HCT116 (cell line): ENCODE data around the gene SEMA5A. TPM values are rescaled to one million over a fixed set of nuclear protein-coding genes. Genes with fewer than 3 reads are reported as not detected.

Source experiments
- ATAC-seq: fragments of 200-7000 bp; cut with Tn5 transposase; 2 replicates; pipeline ENCODE4 v1.9.1; 2020; ENCODE audit warnings: mild to moderate bottlenecking, moderate library complexity
- BruUV-seq: library from RNA; stranded (reverse); fragments of 400-500 nt; replicated peaks from 2 replicates; lab custom pipeline; 2021; lab: Mats Ljungman, UMichigan
- CTCF ChIA-PET: fragments of 300-600 bp; sonication (Branson Sonifier 250); formaldehyde crosslinking; loops from one replicate; lab custom pipeline; 2021; ENCODE audit warnings: antibody characterized with exemption; lab: Charles Lee
- POLR2A ChIA-PET: fragments of 300-600, 350-600 bp; sonication (Branson Sonifier 250); formaldehyde crosslinking; loops from one replicate; lab custom pipeline; 2021; ENCODE audit warnings: antibody characterized with exemption; lab: Charles Lee
- RAD21 ChIA-PET, 2 experiments: fragments of 300-600 bp; sonication (Branson Sonifier 250); formaldehyde crosslinking; loops; one replicate each; lab custom pipeline; 2023; ENCODE audit warnings: low total read pairs in 2 of 2; ENCODE audit not compliant: uncharacterized antibody in 2 of 2, unreplicated experiment in 2 of 2, low non-redundant PET in 1 of 2; lab: Charles Lee
- DNase-seq: peaks from one replicate; pipeline ENCODE4 v3.0.0-alpha.2; 2010; ENCODE audit warnings: low read depth, low spot score
- H2AFZ ChIP-seq: fragments of 200-600 bp; shearing (Covaris generic), sonication (generic); 2 replicates; pipeline ENCODE4 v1.6.1; 2017; ENCODE audit warnings: low read depth, mixed run types, mixed read lengths, antibody characterized with exemption, low read length; ENCODE audit not compliant: poor library complexity, severe bottlenecking
- H3K27ac ChIP-seq: 2 replicates; pipeline ENCODE4 v1.5.1; 2012; ENCODE audit warnings: low read depth, low read length
- H3K27me3 ChIP-seq: fragments of 200-600 bp; sonication (generic); 2 replicates; pipeline ENCODE4 v1.6.1; 2016; ENCODE audit warnings: mixed run types, low read length, mixed read lengths; ENCODE audit not compliant: insufficient read depth
- H3K36me3 ChIP-seq, 2 experiments: fragments of 200-500 bp in 1 of 2; fragments of 200-600 bp in 1 of 2; sonication (Bioruptor generic) in 1 of 2; sonication (generic) in 1 of 2; 2 replicates each; pipeline versions ENCODE4 v1.5.1 to v1.6.1; 2014 to 2016; ENCODE audit warnings: low read length in 2 of 2, inconsistent platforms in 1 of 2, mixed read lengths in 1 of 2, mixed run types in 1 of 2; ENCODE audit not compliant: insufficient read depth in 2 of 2, control insufficient read depth in 1 of 2
- H3K4me1 ChIP-seq, 2 experiments: fragments of 200-600 bp in 1 of 2; sonication (generic) in 1 of 2; 2 replicates each; pipeline versions ENCODE4 v1.5.1 to v1.6.1; 2012 to 2017; ENCODE audit warnings: low read length in 2 of 2, inconsistent platforms in 1 of 2, mild to moderate bottlenecking in 1 of 2, mixed read lengths in 1 of 2, mixed run types in 1 of 2, moderate library complexity in 1 of 2; ENCODE audit not compliant: insufficient read depth in 2 of 2, control insufficient read depth in 1 of 2
- H3K4me2 ChIP-seq: fragments of 200-600 bp; sonication (generic); 2 replicates; pipeline ENCODE4 v1.6.1; 2017; ENCODE audit warnings: mixed run types, low read length, mixed read lengths
- H3K4me3 ChIP-seq, 2 experiments: fragments of 200-600 bp in 1 of 2; sonication (generic) in 1 of 2; replicated peaks in 1 of 2; 2 replicates each; pipeline ENCODE4 v1.5.1; 2011 to 2016; ENCODE audit warnings: low read length in 2 of 2, control low read depth in 1 of 2, low read depth in 1 of 2, mild to moderate bottlenecking in 1 of 2, mixed read lengths in 1 of 2, mixed run types in 1 of 2
- H3K79me2 ChIP-seq: fragments of 200-600 bp; sonication (generic); 2 replicates; pipeline ENCODE4 v1.6.1; 2017; ENCODE audit warnings: mild to moderate bottlenecking, mixed run types, low read length, moderate library complexity, mixed read lengths; ENCODE audit not compliant: insufficient read depth
- H3K9ac ChIP-seq: fragments of 200-600 bp; sonication (generic); 2 replicates; pipeline ENCODE4 v1.6.1; 2016; ENCODE audit warnings: low read length, mixed read lengths
- H3K9me2 ChIP-seq: fragments of 200-600 bp; sonication (generic), shearing (Covaris generic); 2 replicates; pipeline ENCODE4 v1.6.1; 2017; ENCODE audit warnings: mixed run types, mild to moderate bottlenecking, moderate library complexity; ENCODE audit not compliant: insufficient read depth
- H3K9me3 ChIP-seq, 2 experiments: fragments of 200-500 bp in 1 of 2; fragments of 200-600 bp in 1 of 2; sonication (Bioruptor generic) in 1 of 2; sonication (generic) in 1 of 2; 2 replicates each; pipeline ENCODE4 v1.6.1; 2014 to 2017; ENCODE audit warnings: low read length in 2 of 2, mixed read lengths in 2 of 2, inconsistent platforms in 1 of 2, low read depth in 1 of 2, mild to moderate bottlenecking in 1 of 2, mixed run types in 1 of 2, moderate library complexity in 1 of 2; ENCODE audit not compliant: control insufficient read depth in 1 of 2, insufficient read depth in 1 of 2
- H4K20me1 ChIP-seq: fragments of 200-600 bp; sonication (generic), shearing (Covaris generic); 2 replicates; pipeline ENCODE4 v1.6.1; 2017; ENCODE audit warnings: mixed run types, mild to moderate bottlenecking, moderate library complexity; ENCODE audit not compliant: insufficient read depth
- CBX3 ChIP-seq: IDR thresholded peaks from 2 replicates; pipeline ENCODE4 v1.6.1; 2012; ENCODE audit warnings: low read depth
- EGR1 ChIP-seq: IDR thresholded peaks from 2 replicates; pipeline ENCODE4 v1.6.1; 2012; ENCODE audit warnings: low read depth
- ELF1 ChIP-seq: IDR thresholded peaks from 2 replicates; pipeline ENCODE4 v1.6.1; 2012; ENCODE audit warnings: low read depth, borderline replicate concordance
- EZH2 ChIP-seq: fragments of 200-600 bp; sonication (generic); IDR thresholded peaks from 2 replicates; pipeline ENCODE4 v1.6.1; 2017; ENCODE audit warnings: antibody characterized with exemption, mixed run types
- JUND ChIP-seq: IDR thresholded peaks from 2 replicates; pipeline ENCODE4 v1.6.1; 2012
- REST ChIP-seq: IDR thresholded peaks from 2 replicates; pipeline ENCODE4 v1.6.1; 2012; ENCODE audit warnings: low read depth
- intact Hi-C: fragments of 100-400 bp; cut with micrococcal nuclease; formaldehyde crosslinking; loops from 2 replicates; pipeline ENCODE4 v1.10.0; 2022
- total RNA-seq: library from RNA; stranded (reverse); gene quantifications from one replicate; pipeline ENCODE4 v1.2.1, GENCODE V29; 2021; ENCODE audit not compliant: unreplicated experiment

Gene SEMA5A
- total RNA-seq, 1 experiment from 2014 or later: 0.02 TPM

GRCh38 chr5:9376363-9377117, 169.3 kb downstream of the SEMA5A start:
- Histone ChIP-seq H3K9me2 (no peaks in the 10 kb centered on the region), H3K4me2 (no peak overlapping the region), H3K4me1 (no peaks in the 10 kb centered on the region), H2AFZ (no peak overlapping the region), H3K4me3 (no peak overlapping the region), H3K9ac (no peak overlapping the region), H3K79me2 (no peaks in the 10 kb centered on the region), H3K27me3 (no peaks in the 10 kb centered on the region), H3K9me3 (peaks cover 17 to 18% of the 10 kb centered on the region in 2 experiments; a peak in 2 of 4 replicates), H3K27ac (no peak overlapping the region), H3K36me3 (no peaks in the 10 kb centered on the region), H4K20me1 (no peaks in the 10 kb centered on the region)
- ATAC-seq (no peak), DNase-seq (no peak)
- BruUV-seq: no TSS peak
- TF ChIP-seq EZH2 (no peak), EGR1 (no peak), REST (no peak), ELF1 (no peak)
- POLR2A ChIA-PET: no interaction called here
- CTCF ChIA-PET: no interaction called here
- RAD21 ChIA-PET: no interaction called here
- intact Hi-C loops: no loop called here

- Histone ChIP-seq H3K79me2 (no peaks in the 10 kb centered on the region), H3K4me1 (no peaks in the 10 kb centered on the region), H3K9ac (no peak overlapping the region)
- intact Hi-C loops: no loop called here
- CTCF ChIA-PET: no interaction called here
- TF ChIP-seq CBX3 (no peak), JUND (no peak)
- TF ChIP-seq, all 23 proteins: peak for 0
- Histone ChIP-seq H3K9me3 (peaks cover 14 to 17% of the 10 kb centered on the region in 2 experiments; a peak in 2 of 4 replicates), H2AFZ (no peak overlapping the region), H4K20me1 (no peaks in the 10 kb centered on the region), H3K9me2 (no peaks in the 10 kb centered on the region), H3K36me3 (no peaks in the 10 kb centered on the region), H3K4me2 (no peak overlapping the region), H3K4me3 (no peak overlapping the region), H3K27me3 (no peaks in the 10 kb centered on the region), H3K27ac (no peak overlapping the region)
- DNase-seq: no peak
- POLR2A ChIA-PET: no interaction called here
- RAD21 ChIA-PET: no interaction called here
- no TSS peak for BruUV-seq
- no peak for ATAC-seq
Measured at GRCh38 chr5:9375756-9376155, 170.1 kb downstream of the SEMA5A start.
